Esophagus muscularis mucosa (tissue), 3 donors: ENCODE measurements around the gene MYO7B.

Experiments
- EP300 ChIP-seq: sonication (generic); formaldehyde crosslinking; IDR thresholded peaks from one replicate; pipeline ENCODE4 v1.6.1; 2017; ENCODE audit warnings: antibody characterized with exemption
- TF ChIP-seq, protein P1 (sequence below), 3 experiments: fragments of 200-600 bp in 2 of 3; fragments of 450-650 bp in 1 of 3; sonication (generic) in 2 of 3; IDR thresholded peaks; one replicate each; pipeline ENCODE4 v1.5.1; 2017 to 2019; ENCODE audit warnings: antibody characterized with exemption in 3 of 3, mild to moderate bottlenecking in 2 of 3, moderate library complexity in 1 of 3

DNA sequence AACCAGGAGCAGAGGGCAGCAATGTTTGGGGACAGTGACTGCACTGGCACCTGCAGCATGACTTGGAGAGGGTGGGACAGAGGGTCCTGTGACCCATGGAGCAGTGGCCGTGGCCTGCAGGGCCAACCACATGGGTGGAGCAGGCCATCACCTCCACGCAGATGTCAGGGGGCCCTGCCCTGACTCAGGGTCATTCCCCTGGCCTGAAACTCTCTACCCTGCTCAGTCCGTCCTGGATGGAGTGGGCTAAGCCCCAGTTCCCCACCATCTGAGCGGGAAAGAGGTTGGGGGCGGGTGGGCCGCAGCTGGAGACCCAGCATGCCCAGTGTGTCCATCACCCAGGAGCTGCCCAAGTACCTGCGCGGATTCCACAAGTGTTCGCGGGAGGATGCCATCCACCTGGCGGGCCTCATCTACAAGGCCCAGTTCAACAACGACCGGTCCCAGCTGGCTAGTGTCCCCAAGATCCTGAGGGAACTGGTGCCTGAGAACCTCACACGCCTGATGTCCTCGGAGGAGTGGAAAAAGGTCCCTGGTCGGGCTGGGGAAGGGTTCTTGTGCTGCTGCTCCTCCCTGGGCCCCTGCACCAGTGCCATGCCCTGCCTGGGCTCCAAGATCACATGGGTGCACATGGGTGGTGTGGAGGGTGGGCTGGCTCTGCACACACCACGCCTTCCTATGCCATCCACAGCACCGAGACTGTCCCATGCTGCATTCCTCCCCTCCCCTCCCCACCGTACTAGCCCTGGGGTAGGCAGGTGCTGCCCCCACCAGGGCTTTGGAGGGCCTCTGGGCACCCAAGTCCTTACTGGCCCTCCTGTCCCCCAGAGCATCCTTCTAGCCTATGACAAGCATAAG is 100.1 kb downstream of the MYO7B start:
- TF ChIP-seq, protein P1, sequence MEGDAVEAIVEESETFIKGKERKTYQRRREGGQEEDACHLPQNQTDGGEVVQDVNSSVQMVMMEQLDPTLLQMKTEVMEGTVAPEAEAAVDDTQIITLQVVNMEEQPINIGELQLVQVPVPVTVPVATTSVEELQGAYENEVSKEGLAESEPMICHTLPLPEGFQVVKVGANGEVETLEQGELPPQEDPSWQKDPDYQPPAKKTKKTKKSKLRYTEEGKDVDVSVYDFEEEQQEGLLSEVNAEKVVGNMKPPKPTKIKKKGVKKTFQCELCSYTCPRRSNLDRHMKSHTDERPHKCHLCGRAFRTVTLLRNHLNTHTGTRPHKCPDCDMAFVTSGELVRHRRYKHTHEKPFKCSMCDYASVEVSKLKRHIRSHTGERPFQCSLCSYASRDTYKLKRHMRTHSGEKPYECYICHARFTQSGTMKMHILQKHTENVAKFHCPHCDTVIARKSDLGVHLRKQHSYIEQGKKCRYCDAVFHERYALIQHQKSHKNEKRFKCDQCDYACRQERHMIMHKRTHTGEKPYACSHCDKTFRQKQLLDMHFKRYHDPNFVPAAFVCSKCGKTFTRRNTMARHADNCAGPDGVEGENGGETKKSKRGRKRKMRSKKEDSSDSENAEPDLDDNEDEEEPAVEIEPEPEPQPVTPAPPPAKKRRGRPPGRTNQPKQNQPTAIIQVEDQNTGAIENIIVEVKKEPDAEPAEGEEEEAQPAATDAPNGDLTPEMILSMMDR (IDR thresholded peaks at IDR 0.05) = no peak
- no peak for TF ChIP-seq EP300
